PC-3 (cell line): ENCODE measurements around the gene STAM. TPM values are rescaled to one million over a fixed set of nuclear protein-coding genes. Genes with fewer than 3 reads are reported as not detected.

ENCODE experiments used
- ATAC-seq: fragments of 200-7000 bp; cut with Tn5 transposase; 2 replicates; pipeline ENCODE4 v1.9.1; 2020; ENCODE audit warnings: mild to moderate bottlenecking, moderate library complexity
- BruUV-seq: library from RNA; stranded (reverse); fragments of 400-500 nt; replicated peaks from 2 replicates; lab custom pipeline; 2021; lab: Mats Ljungman, UMichigan
- CTCF ChIA-PET: fragments of 300-600 bp; sonication (Branson Sonifier 250); formaldehyde crosslinking; loops from one replicate; lab custom pipeline; 2022; ENCODE audit warnings: antibody characterized with exemption; lab: Charles Lee
- POLR2A ChIA-PET: fragments of 300-600 bp; sonication (Branson Sonifier 250); formaldehyde crosslinking; loops from one replicate; lab custom pipeline; 2022; ENCODE audit warnings: antibody characterized with exemption; ENCODE audit not compliant: unreplicated experiment; lab: Charles Lee
- DNase-seq: peaks from one replicate; pipeline ENCODE4 v3.0.0-alpha.2; 2015
- H2AFZ ChIP-seq: fragments of 300-600 bp; sonication (generic); 2 replicates; pipeline ENCODE4 v1.6.0; 2016; ENCODE audit warnings: antibody characterized with exemption, low read length
- H3F3A ChIP-seq: fragments of 300-600 bp; sonication (generic); one replicate; pipeline ENCODE4 v1.6.0; 2017; ENCODE audit warnings: antibody characterized with exemption, low read length, control low read depth, mild to moderate bottlenecking; ENCODE audit not compliant: unreplicated experiment
- H3K27ac ChIP-seq: fragments of 300-600 bp; sonication (generic); 2 replicates; pipeline ENCODE4 v1.5.1; 2016; ENCODE audit warnings: mild to moderate bottlenecking, low read length
- H3K27me3 ChIP-seq: fragments of 300-600 bp; sonication (generic); 2 replicates; pipeline ENCODE4 v1.6.1; 2016; ENCODE audit warnings: low read length, mixed read lengths
- H3K36me3 ChIP-seq: fragments of 300-600 bp; sonication (generic); 2 replicates; pipeline ENCODE4 v1.6.1; 2016; ENCODE audit warnings: low read depth, mixed run types, low read length, mixed read lengths
- H3K4me1 ChIP-seq: fragments of 300-600 bp; sonication (generic); 2 replicates; pipeline ENCODE4 v1.5.1; 2016; ENCODE audit warnings: low read length; ENCODE audit not compliant: insufficient read depth
- H3K4me2 ChIP-seq: fragments of 300-600 bp; sonication (generic); 2 replicates; pipeline ENCODE4 v1.6.0; 2016; ENCODE audit warnings: low read length
- H3K4me3 ChIP-seq: fragments of 300-600 bp; sonication (generic); 2 replicates; pipeline ENCODE4 v1.5.1; 2016; ENCODE audit warnings: mild to moderate bottlenecking, low read length, mixed read lengths
- H3K79me2 ChIP-seq: fragments of 300-600 bp; sonication (generic); 2 replicates; pipeline ENCODE4 v1.6.1; 2017; ENCODE audit warnings: low read length, mixed read lengths
- H3K9ac ChIP-seq: fragments of 300-600 bp; sonication (generic); 2 replicates; pipeline ENCODE4 v1.6.0; 2016; ENCODE audit warnings: mild to moderate bottlenecking, low read length
- H3K9me2 ChIP-seq: fragments of 300-600 bp; sonication (generic); replicated peaks from 2 replicates; pipeline ENCODE4 v1.6.1; 2016; ENCODE audit warnings: mixed run types, low read length, mixed read lengths
- H3K9me3 ChIP-seq: fragments of 300-600 bp; sonication (generic); 2 replicates; pipeline ENCODE4 v1.6.1; 2016; ENCODE audit warnings: low read length, mixed read lengths
- H4K20me1 ChIP-seq: fragments of 300-600 bp; sonication (generic); 2 replicates; pipeline ENCODE4 v1.6.1; 2016; ENCODE audit warnings: low read length, mixed read lengths
- CTCF ChIP-seq: fragments of 300-600 bp; sonication (generic); conservative IDR thresholded peaks from 2 replicates; pipeline ENCODE4 v1.5.1; 2017; ENCODE audit warnings: antibody characterized with exemption, low read depth, mild to moderate bottlenecking, low read length
- EZH2 ChIP-seq: fragments of 300-600 bp; sonication (generic); IDR thresholded peaks from one replicate; pipeline ENCODE4 v1.6.1; 2017; ENCODE audit warnings: antibody characterized with exemption, mild to moderate bottlenecking, low read length; ENCODE audit not compliant: unreplicated experiment
- EZH2phosphoT487 ChIP-seq: fragments of 300-600 bp; sonication (generic); IDR thresholded peaks from 2 replicates; pipeline ENCODE4 v1.6.1; 2018; ENCODE audit warnings: mild to moderate bottlenecking, antibody characterized with exemption, low read length, borderline replicate concordance
- intact Hi-C: fragments of 100-400 bp; cut with micrococcal nuclease; formaldehyde crosslinking; loops from 2 replicates; pipeline ENCODE4 v1.9.0; 2023
- total RNA-seq: library from RNA; depleted of rRNA; stranded (reverse); fragments of >200 nt; gene quantifications from 2 replicates; pipeline ENCODE4 v1.2.3, GENCODE V29; 2014

STAM gene
- total RNA-seq, 1 experiment from 2014 or later = 7.8 TPM

GRCh38 chr10:17599089-17599488 is 44.9 kb upstream of the STAM start:
- Histone ChIP-seq H3K4me1 (no peaks in the 10 kb centered on the region), H3K9ac (no peak overlapping the region), H3K79me2 (no peaks in the 10 kb centered on the region), H3K9me2 (no peaks in the 10 kb centered on the region), H3F3A (no peaks in the 10 kb centered on the region), H3K27ac (no peak overlapping the region), H3K36me3 (no peaks in the 10 kb centered on the region), H3K4me2 (no peak overlapping the region), H2AFZ (no peak overlapping the region), H3K27me3 (no peaks in the 10 kb centered on the region), H3K4me3 (no peak overlapping the region), H3K9me3 (no peaks in the 10 kb centered on the region), H4K20me1 (no peaks in the 10 kb centered on the region)
- no peak for TF ChIP-seq EZH2
- TF ChIP-seq EZH2phosphoT487 = no peak
- peak; percentile 34; the same call in 1 of the 2 replicates for TF ChIP-seq CTCF
- intact Hi-C loops = loop anchor here (1.0 to 10.0 kb wide), 3 partner anchors 164 to 772 kb away; no protein-coding TSS in a partner anchor
- DNase-seq (peak; percentile 25), ATAC-seq (0 out of 2 replicates have a peak, but pooled peaks have one; percentile 22)
- ChIA-PET CTCF (no interaction called here), POLR2A (no interaction called here)
- no TSS peak for BruUV-seq

- ATAC-seq (no peak), DNase-seq (no peak)
- no peaks in the 10 kb centered on the region for H4K20me1 ChIP-seq
- H3K9me3 ChIP-seq = no peaks in the 10 kb centered on the region
- H3K4me3 ChIP-seq = no peak overlapping the region
- H3K9ac ChIP-seq = no peak overlapping the region
- POLR2A ChIA-PET = no interaction called here
- H2AFZ ChIP-seq = no peak overlapping the region
- no peaks in the 10 kb centered on the region for H3K9me2 ChIP-seq
- H3K27ac ChIP-seq = no peak overlapping the region
- BruUV-seq = no TSS peak
- no peaks in the 10 kb centered on the region for H3K79me2 ChIP-seq
- CTCF ChIA-PET = no interaction called here
- no peaks in the 10 kb centered on the region for H3F3A ChIP-seq
- no peaks in the 10 kb centered on the region for H3K27me3 ChIP-seq
- TF ChIP-seq EZH2phosphoT487 (no peak), EZH2 (no peak), CTCF (no peak)
- intact Hi-C loops = loop anchor here (2.0 to 5.0 kb wide), 4 partner anchors 137 to 499 kb away; no protein-coding TSS in a partner anchor
- H3K36me3 ChIP-seq = no peaks in the 10 kb centered on the region
- no peaks in the 10 kb centered on the region for H3K4me1 ChIP-seq
- H3K4me2 ChIP-seq = no peak overlapping the region
Measured at GRCh38 chr10:17605936-17606335, 38.0 kb upstream of the STAM start.

GRCh38 chr10:17606547-17607040 is 37.4 kb upstream of the STAM start:
- no peak for TF ChIP-seq CTCF
- no peak for TF ChIP-seq EZH2phosphoT487
- TF ChIP-seq EZH2 = no peak
- no peaks in the 10 kb centered on the region for H3K9me2 ChIP-seq
- ATAC-seq = no peak
- no peak for DNase-seq
- H3K9ac ChIP-seq = no peak overlapping the region
- intact Hi-C loops = loop anchor here (2.0 to 5.0 kb wide), 4 partner anchors 136 to 498 kb away; no protein-coding TSS in a partner anchor
- H3K4me2 ChIP-seq = no peak overlapping the region
- no peaks in the 10 kb centered on the region for H4K20me1 ChIP-seq
- H3F3A ChIP-seq = no peaks in the 10 kb centered on the region
- H3K79me2 ChIP-seq = no peaks in the 10 kb centered on the region
- H3K27me3 ChIP-seq = no peaks in the 10 kb centered on the region
- no peak overlapping the region for H2AFZ ChIP-seq
- H3K36me3 ChIP-seq = no peaks in the 10 kb centered on the region
- H3K27ac ChIP-seq = no peak overlapping the region
- H3K4me1 ChIP-seq = no peaks in the 10 kb centered on the region
- H3K9me3 ChIP-seq = no peaks in the 10 kb centered on the region
- ChIA-PET CTCF (no interaction called here), POLR2A (no interaction called here)
- no TSS peak for BruUV-seq
- no peak overlapping the region for H3K4me3 ChIP-seq
